ENCODE results near the gene TGM1.
A peak's percentile ranks its signal among the peaks of the same experiment; 100 is the strongest.

Gene TGM1

DNA sequence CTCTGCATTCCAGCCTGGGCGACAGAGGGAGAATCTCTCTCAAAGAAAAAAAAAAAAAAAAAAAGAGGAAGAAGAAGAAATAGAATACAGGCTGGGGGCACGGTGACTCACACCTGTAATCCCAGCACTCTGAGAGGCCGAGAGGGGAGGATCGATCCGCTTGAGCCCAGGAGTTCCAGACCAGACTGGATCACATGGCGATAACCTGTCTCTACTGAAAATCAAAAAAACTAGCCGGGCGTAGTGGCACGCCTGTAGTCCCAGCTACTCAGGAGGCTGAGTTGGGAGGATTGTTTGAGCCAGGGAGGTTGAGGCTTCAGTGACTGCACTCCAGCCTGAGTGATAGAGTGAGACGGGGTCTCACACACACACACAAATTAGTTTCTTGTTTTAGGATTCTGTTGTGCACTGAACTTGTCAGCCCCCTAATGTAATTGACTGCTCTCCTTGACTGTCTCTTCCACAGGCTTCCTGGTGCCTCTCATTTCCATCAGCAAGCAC is 19.6 kb downstream of the TGM1 start:
- no peak for DNase-seq (ENCODE audit: insufficient read length, low spot score)
- TF ChIP-seq, protein P1, sequence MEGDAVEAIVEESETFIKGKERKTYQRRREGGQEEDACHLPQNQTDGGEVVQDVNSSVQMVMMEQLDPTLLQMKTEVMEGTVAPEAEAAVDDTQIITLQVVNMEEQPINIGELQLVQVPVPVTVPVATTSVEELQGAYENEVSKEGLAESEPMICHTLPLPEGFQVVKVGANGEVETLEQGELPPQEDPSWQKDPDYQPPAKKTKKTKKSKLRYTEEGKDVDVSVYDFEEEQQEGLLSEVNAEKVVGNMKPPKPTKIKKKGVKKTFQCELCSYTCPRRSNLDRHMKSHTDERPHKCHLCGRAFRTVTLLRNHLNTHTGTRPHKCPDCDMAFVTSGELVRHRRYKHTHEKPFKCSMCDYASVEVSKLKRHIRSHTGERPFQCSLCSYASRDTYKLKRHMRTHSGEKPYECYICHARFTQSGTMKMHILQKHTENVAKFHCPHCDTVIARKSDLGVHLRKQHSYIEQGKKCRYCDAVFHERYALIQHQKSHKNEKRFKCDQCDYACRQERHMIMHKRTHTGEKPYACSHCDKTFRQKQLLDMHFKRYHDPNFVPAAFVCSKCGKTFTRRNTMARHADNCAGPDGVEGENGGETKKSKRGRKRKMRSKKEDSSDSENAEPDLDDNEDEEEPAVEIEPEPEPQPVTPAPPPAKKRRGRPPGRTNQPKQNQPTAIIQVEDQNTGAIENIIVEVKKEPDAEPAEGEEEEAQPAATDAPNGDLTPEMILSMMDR (IDR thresholded peaks at IDR 0.05; ENCODE audit: insufficient read depth, missing control alignments): no peak
- FAIRE-seq: no peak

DNA sequence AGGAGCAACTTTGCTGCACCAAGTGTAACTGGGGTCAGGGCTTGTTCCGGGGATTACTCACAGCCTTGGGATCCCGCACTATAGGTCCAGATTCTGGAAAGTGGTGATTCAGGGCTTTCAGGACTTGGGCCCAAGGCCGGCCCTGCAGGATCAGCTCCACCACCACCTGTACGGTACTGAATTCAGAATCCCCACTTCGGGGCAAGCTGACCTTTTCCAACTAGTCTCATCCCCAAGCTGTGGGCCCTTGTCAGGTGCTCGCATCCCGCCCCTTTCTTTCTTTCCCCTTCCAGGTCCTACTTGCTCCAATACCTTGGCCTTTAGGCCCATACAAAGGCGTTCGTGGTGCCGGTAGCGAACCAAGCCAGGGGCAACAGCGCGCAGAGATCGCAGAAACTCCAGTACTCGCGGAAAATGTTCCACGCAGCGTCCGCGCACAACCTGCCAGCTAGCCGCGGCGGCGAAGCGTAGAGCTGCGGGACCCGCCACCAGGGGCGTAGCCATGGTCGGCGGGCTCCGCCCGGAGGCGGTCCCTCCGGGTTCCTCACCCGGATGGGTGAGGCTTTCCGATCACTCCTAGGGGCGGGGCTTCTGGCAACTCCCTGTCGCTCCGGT is 21.0 kb downstream of the TGM1 start:
- peak; percentile 96 for DNase-seq (ENCODE audit: insufficient read length, low spot score)
- TF ChIP-seq, protein P1 (IDR thresholded peaks at IDR 0.05; ENCODE audit: insufficient read depth, missing control alignments): peak; percentile 17
- no peak for FAIRE-seq

DNA sequence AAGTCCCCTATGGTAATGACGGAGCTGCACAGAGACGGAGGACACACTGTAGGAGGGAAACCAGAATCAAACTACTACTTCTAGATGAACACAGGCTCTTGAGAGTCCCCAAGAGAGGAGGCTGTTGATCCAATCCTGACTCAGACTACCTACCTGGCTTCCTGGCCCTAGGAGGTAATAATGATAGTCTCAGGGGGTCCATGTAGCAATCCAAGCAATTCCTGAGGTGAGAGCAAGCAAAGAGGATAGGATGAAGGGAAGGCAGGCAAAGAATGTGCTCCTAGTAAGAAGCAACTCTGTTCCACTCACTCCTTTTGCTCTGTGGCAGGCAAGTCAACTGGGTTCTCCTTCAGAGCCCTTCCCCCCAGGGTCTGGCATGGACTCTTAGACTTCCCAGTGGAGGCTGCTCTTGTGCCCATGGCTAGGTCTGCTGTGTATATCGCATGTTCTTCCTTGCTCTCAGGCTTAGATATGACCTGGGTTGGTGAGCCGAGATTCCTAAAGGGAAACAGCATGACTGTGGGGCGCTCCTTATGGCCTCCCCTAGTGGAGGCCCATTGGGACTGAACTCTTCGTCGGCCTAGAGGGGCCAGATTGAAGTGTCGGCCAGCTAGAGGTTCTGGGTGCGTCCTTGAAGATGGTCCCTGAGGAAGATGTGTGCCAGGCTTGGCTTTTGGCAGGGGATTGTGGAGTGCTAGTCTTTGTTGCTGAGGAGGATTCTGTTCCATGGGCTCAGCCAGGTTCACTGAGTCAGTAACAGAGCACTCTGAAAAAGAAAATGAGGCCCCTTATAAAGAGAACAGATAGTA is 22.7 kb downstream of the TGM1 start:
- DNase-seq (ENCODE audit: insufficient read length, low spot score) (no peak), FAIRE-seq (no peak)
- TF ChIP-seq, protein P1 (IDR thresholded peaks at IDR 0.05; ENCODE audit: insufficient read depth, missing control alignments): no peak

DNA sequence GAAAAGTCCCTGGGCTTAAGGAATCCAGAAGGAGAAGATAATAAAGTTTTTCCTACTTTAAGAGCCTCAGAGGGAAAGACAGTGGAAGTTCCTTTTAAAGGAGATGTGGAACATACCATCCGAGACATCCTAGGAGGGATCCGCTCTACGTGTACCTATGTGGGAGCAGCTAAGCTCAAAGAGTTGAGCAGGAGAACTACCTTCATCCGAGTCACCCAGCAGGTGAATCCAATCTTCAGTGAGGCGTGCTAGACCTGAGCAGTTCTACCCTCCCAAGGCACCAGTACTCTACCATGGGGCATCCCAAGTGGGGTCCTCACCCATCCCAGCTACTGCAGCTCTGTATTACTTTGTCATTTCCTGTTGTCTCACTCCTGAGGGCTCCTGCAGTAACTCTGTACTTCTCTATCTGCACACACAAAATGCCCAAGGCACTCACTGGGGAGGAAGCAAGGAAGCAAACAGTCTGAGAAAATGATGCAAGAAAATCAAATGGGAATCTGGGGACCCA is 24.4 kb downstream of the TGM1 start:
- FAIRE-seq: no peak
- DNase-seq (ENCODE audit: insufficient read length, low spot score): no peak
- TF ChIP-seq, protein P1 (IDR thresholded peaks at IDR 0.05; ENCODE audit: insufficient read depth, missing control alignments): no peak

DNA sequence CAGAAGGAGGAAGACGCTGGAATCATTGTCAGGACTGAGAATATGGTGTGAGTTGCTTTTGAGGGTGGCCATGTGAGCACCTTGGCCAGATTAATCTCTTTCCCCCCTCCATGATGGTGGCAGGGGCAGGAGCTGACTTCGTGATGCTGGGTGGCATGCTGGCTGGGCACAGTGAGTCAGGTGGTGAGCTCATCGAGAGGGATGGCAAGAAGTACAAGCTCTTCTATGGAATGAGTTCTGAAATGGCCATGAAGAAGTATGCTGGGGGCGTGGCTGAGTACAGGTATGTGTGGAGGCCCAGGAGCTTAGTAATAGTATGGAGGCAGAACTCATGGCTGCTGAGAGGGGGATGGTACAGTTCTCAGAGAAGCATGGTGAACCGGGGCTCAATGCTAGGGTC is 24.9 kb downstream of the TGM1 start:
- FAIRE-seq: no peak
- TF ChIP-seq, protein P1 (IDR thresholded peaks at IDR 0.05; ENCODE audit: insufficient read depth, missing control alignments): no peak
- no peak for DNase-seq (ENCODE audit: insufficient read length, low spot score)

DNA sequence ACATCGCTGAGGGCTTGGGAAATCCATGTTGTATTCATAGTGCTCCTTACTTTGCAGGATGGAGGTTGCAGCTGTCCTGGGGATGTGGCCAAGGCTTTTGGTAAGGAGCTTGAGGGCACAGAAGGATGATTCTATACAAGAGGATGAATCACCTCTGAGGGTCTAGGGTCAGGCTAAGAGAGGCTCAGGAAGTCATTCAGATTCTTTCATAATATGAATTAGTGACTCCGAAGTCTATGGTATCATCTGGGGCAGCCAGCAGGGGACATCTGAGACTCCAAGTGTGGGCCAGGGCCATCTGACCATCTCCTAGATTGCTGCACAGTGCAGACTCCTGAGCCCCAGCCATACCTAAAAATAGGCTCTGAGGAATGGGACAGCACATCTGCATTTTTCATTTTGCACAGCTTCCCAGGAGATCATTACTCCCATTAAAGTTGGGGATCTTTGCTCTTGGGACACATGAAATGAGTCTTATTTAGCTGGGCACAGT is 25.5 kb downstream of the TGM1 start:
- TF ChIP-seq, protein P1 (IDR thresholded peaks at IDR 0.05; ENCODE audit: insufficient read depth, missing control alignments): no peak
- no peak for DNase-seq (ENCODE audit: insufficient read length, low spot score)
- FAIRE-seq: no peak

Data from D721Med (cell line).